Mesenchymal stem cell (in vitro differentiated cells and primary cell): ENCODE results near the gene CPSF6.
"Not testable (repeated sequence)": the region's sequence is repeated elsewhere in the genome, so short reads cannot be mapped to it uniquely, and the experiment has no call there.

Source experiments
- DNase-seq: peaks from one replicate; pipeline ENCODE4 v3.0.0-alpha.2; 2013
- H2AFZ ChIP-seq: one replicate; pipeline ENCODE4 v1.6.1; 2013; ENCODE audit warnings: low read depth, mild to moderate bottlenecking, control low read depth, inconsistent platforms, low read length, moderate library complexity
- H2AK5ac ChIP-seq: 2 replicates; pipeline ENCODE4 v1.6.1; 2013; ENCODE audit warnings: low read length, moderate library complexity, mild to moderate bottlenecking, inconsistent platforms; ENCODE audit not compliant: severe bottlenecking
- H2BK120ac ChIP-seq: one replicate; pipeline ENCODE4 v1.6.1; 2013; ENCODE audit warnings: low read depth, mild to moderate bottlenecking, inconsistent platforms, low read length, moderate library complexity
- H2BK12ac ChIP-seq, 2 experiments: one replicate each; pipeline ENCODE4 v1.6.1; 2013; ENCODE audit warnings: inconsistent platforms in 2 of 2, low read length in 2 of 2, mild to moderate bottlenecking in 2 of 2, moderate library complexity in 2 of 2, control low read depth in 1 of 2
- H2BK15ac ChIP-seq: one replicate; pipeline ENCODE4 v1.6.1; 2013; ENCODE audit warnings: mild to moderate bottlenecking, low read depth, inconsistent platforms; ENCODE audit not compliant: poor library complexity, severe bottlenecking
- H2BK5ac ChIP-seq: 2 replicates; pipeline ENCODE4 v1.6.1; 2013; ENCODE audit warnings: low read depth, mild to moderate bottlenecking, low read length, control low read depth, inconsistent platforms; ENCODE audit not compliant: poor library complexity, severe bottlenecking
- H3K14ac ChIP-seq, 2 experiments: one replicate each; pipeline ENCODE4 v1.6.1; 2013; ENCODE audit warnings: inconsistent platforms in 2 of 2, low read length in 2 of 2, control low read depth in 1 of 2, mild to moderate bottlenecking in 1 of 2, moderate library complexity in 1 of 2
- H3K18ac ChIP-seq, 2 experiments: one replicate each; pipeline ENCODE4 v1.6.1; 2013; ENCODE audit warnings: inconsistent platforms in 2 of 2, low read length in 2 of 2, control low read depth in 1 of 2, low read depth in 1 of 2, mild to moderate bottlenecking in 1 of 2
- H3K23ac ChIP-seq, 2 experiments: one replicate each; pipeline ENCODE4 v1.6.1; 2013; ENCODE audit warnings: inconsistent platforms in 2 of 2, low read length in 2 of 2, mild to moderate bottlenecking in 2 of 2, moderate library complexity in 2 of 2, control low read depth in 1 of 2
- H3K27ac ChIP-seq: 2 replicates; pipeline ENCODE4 v1.5.1; 2013; ENCODE audit warnings: mild to moderate bottlenecking, moderate library complexity, low read length, control low read depth, inconsistent platforms; ENCODE audit not compliant: poor library complexity, severe bottlenecking
- H3K27me3 ChIP-seq, 2 experiments: 2 replicates each; pipeline versions ENCODE4 v1.6.1 to v1.7.0; 2013; ENCODE audit warnings: low read length in 2 of 2, mild to moderate bottlenecking in 2 of 2, moderate library complexity in 2 of 2, control low read depth in 1 of 2, inconsistent platforms in 1 of 2; ENCODE audit not compliant: control insufficient read depth in 1 of 2, insufficient read depth in 1 of 2
- H3K36me3 ChIP-seq, 2 experiments: 2 replicates each; pipeline versions ENCODE4 v1.6.1 to v1.7.0; 2013; ENCODE audit warnings: low read length in 2 of 2, control low read depth in 1 of 2, inconsistent platforms in 1 of 2, low read depth in 1 of 2, mild to moderate bottlenecking in 1 of 2; ENCODE audit not compliant: insufficient read depth in 2 of 2, control insufficient read depth in 1 of 2
- H3K4ac ChIP-seq, 2 experiments: one replicate each; pipeline ENCODE4 v1.6.1; 2013; ENCODE audit warnings: inconsistent platforms in 2 of 2, low read length in 2 of 2, mild to moderate bottlenecking in 2 of 2, moderate library complexity in 2 of 2, control low read depth in 1 of 2, low read depth in 1 of 2
- H3K4me1 ChIP-seq: 2 replicates; pipeline ENCODE4 v1.6.1; 2013; ENCODE audit warnings: low read depth, low read length, control low read depth; ENCODE audit not compliant: control insufficient read depth, insufficient read depth
- H3K4me2 ChIP-seq: 2 replicates; pipeline ENCODE4 v1.6.1; 2013; ENCODE audit warnings: low read length, mild to moderate bottlenecking, inconsistent platforms; ENCODE audit not compliant: poor library complexity, severe bottlenecking
- H3K4me3 ChIP-seq, 2 experiments: 2 replicates each; pipeline versions ENCODE4 v1.5.1 to v1.7.0; 2013; ENCODE audit warnings: low read length in 2 of 2, mild to moderate bottlenecking in 2 of 2, control low read depth in 1 of 2, low read depth in 1 of 2; ENCODE audit not compliant: insufficient read depth in 1 of 2
- H3K79me1 ChIP-seq: replicated peaks from 2 replicates; pipeline ENCODE4 v1.6.1; 2013; ENCODE audit warnings: mild to moderate bottlenecking, control low read depth, low read length, inconsistent platforms; ENCODE audit not compliant: poor library complexity, severe bottlenecking
- H3K9ac ChIP-seq: 2 replicates; pipeline ENCODE4 v1.7.0; 2013; ENCODE audit warnings: mild to moderate bottlenecking, low read length, moderate library complexity
- H3K9me3 ChIP-seq: 2 replicates; pipeline ENCODE4 v1.7.0; 2013; ENCODE audit warnings: mild to moderate bottlenecking, low read length; ENCODE audit not compliant: control insufficient read depth
- H4K8ac ChIP-seq: one replicate; pipeline ENCODE4 v1.6.1; 2013; ENCODE audit warnings: inconsistent platforms, mild to moderate bottlenecking, low read length, moderate library complexity
- H4K91ac ChIP-seq: one replicate; pipeline ENCODE4 v1.6.1; 2013; ENCODE audit warnings: mild to moderate bottlenecking, low read length, inconsistent platforms
- WGBS: methylation state at CpG from one replicate; pipeline ENCODE4 v1.1.7; 2013; ENCODE audit warnings: mixed read lengths; 5-methylcytosine and 5-hydroxymethylcytosine counted together

Gene CPSF6

GRCh38 chr12:69309461-69309860 is 70.1 kb downstream of the CPSF6 start:
- no peak overlapping the region for H3K18ac ChIP-seq
- no peak overlapping the region for H2BK5ac ChIP-seq
- H2BK15ac ChIP-seq = no peak overlapping the region
- H3K4me2 ChIP-seq = no peak overlapping the region
- H3K27ac ChIP-seq = no peak overlapping the region
- no peak overlapping the region for H3K14ac ChIP-seq
- H3K9me3 ChIP-seq = peaks cover 15% of the 10 kb centered on the region
- WGBS = 86% methylated on average over 1 of the region's 3 CpGs
- H4K8ac ChIP-seq = no peak overlapping the region
- no peaks in the 10 kb centered on the region for H3K36me3 ChIP-seq
- no peaks in the 10 kb centered on the region for H3K79me1 ChIP-seq
- no peak overlapping the region for H3K23ac ChIP-seq
- H4K91ac ChIP-seq = no peak overlapping the region
- peaks cover 0 to 7% of the 10 kb centered on the region in 2 experiments for H3K27me3 ChIP-seq
- no peak overlapping the region for H2AFZ ChIP-seq
- DNase-seq = no peak
- H3K4me3 ChIP-seq = no peak overlapping the region
- no peaks in the 10 kb centered on the region for H3K4me1 ChIP-seq
- no peak overlapping the region for H3K4ac ChIP-seq
- no peak overlapping the region for H2BK12ac ChIP-seq
- no peak overlapping the region for H2BK120ac ChIP-seq
- no peak overlapping the region for H3K9ac ChIP-seq
- H2AK5ac ChIP-seq = no peak overlapping the region

DNA sequence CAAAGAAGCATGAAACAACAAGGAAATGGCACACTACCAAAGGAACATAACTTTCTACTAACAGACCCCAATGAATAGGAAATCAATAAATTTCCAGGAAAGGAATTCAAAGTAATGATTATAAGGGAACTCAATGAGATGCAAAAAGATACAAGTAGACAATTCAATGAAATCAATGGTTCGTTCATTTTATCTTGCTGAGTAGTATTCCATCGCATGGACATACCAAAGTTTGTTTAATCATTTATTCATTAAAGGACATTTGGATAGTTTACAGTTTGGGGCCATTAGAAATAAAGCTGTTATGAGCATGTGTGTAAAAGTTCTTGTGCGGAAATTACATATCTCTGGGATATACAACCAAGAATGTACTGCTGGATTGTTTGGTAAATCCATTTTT is 73.8 kb downstream of the CPSF6 start:
- Histone ChIP-seq H3K4me1 (no peaks in the 10 kb centered on the region), H2BK120ac (no peak overlapping the region), H2AFZ (no peak overlapping the region), H2AK5ac (no peak overlapping the region), H3K4me3 (no peak overlapping the region), H4K8ac (no peak overlapping the region), H3K23ac (no peak overlapping the region), H3K18ac (no peak overlapping the region), H3K14ac (no peak overlapping the region), H2BK5ac (no peak overlapping the region), H3K9me3 (peaks cover 5% of the 10 kb centered on the region), H3K36me3 (no peaks in the 10 kb centered on the region), H3K4ac (no peak overlapping the region), H2BK12ac (no peak overlapping the region), H4K91ac (no peak overlapping the region), H3K9ac (no peak overlapping the region), H3K27me3 (peaks cover 0 to 7% of the 10 kb centered on the region in 2 experiments), H2BK15ac (no peak overlapping the region), H3K27ac (no peak overlapping the region), H3K4me2 (no peak overlapping the region), H3K79me1 (no peaks in the 10 kb centered on the region)
- no CpG with 5 or more reads among the region's 3 CpGs for WGBS
- DNase-seq = no peak

DNA sequence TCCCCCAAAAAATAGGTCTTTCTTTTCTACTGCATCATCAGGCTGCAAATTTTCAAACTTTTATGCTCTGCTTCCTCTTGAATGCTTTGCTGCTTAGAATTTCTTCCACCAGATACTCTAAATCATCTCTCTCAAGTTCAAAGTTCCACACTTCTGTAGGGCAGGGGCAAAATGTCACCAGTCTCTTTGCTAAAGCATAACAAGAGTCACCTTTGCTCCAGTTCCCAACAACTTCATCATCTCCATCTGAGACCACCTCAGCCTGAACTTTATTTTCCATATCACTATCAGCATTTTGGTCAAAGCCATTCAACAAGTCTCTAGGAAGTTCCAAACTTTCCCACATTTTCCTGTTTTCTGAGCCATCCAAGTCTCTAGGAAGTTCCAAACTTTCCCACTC is 77.4 kb downstream of the CPSF6 start:
- H2BK15ac ChIP-seq, H3K4me1 ChIP-seq, H3K9ac ChIP-seq, H3K27me3 ChIP-seq, H2AK5ac ChIP-seq, H3K79me1 ChIP-seq, H4K8ac ChIP-seq, H2BK5ac ChIP-seq, H3K36me3 ChIP-seq, H3K4me2 ChIP-seq, H3K14ac ChIP-seq, H4K91ac ChIP-seq, H2AFZ ChIP-seq, H3K18ac ChIP-seq, H3K4ac ChIP-seq, H2BK12ac ChIP-seq, H3K27ac ChIP-seq, H3K9me3 ChIP-seq, H3K4me3 ChIP-seq, DNase-seq, H2BK120ac ChIP-seq, H3K23ac ChIP-seq: not testable (repeated sequence)

GRCh38 chr12:69317233-69317632 is 77.9 kb downstream of the CPSF6 start:
- WGBS = 75% methylated on average over 1 of the region's 2 CpGs
- not testable (repeated sequence) for H2BK12ac ChIP-seq, H3K4ac ChIP-seq, H3K14ac ChIP-seq, H2BK120ac ChIP-seq, H3K9ac ChIP-seq, H3K4me3 ChIP-seq, DNase-seq, H2AFZ ChIP-seq, H3K4me2 ChIP-seq, H3K4me1 ChIP-seq, H3K18ac ChIP-seq, H4K8ac ChIP-seq, H2AK5ac ChIP-seq, H2BK15ac ChIP-seq, H3K27ac ChIP-seq, H3K27me3 ChIP-seq, H3K79me1 ChIP-seq, H3K36me3 ChIP-seq, H3K23ac ChIP-seq, H2BK5ac ChIP-seq, H3K9me3 ChIP-seq, H4K91ac ChIP-seq
